NB4 (cell line): ENCODE data around the gene MYCBPAP.

Experiments
- MYC ChIP-seq: IDR thresholded peaks from 2 replicates; pipeline ENCODE4 v1.6.1; 2011; ENCODE audit warnings: low read depth, low read length
- POLR2A ChIP-seq: IDR thresholded peaks from 2 replicates; pipeline ENCODE4 v1.6.1; 2011; ENCODE audit warnings: mild to moderate bottlenecking; ENCODE audit not compliant: insufficient read length; ENCODE audit errors: extremely low read depth
- TF ChIP-seq, protein P1 (sequence below): IDR thresholded peaks from one replicate; pipeline ENCODE4 v1.5.1; 2012; ENCODE audit warnings: low read depth, low read length

DNA sequence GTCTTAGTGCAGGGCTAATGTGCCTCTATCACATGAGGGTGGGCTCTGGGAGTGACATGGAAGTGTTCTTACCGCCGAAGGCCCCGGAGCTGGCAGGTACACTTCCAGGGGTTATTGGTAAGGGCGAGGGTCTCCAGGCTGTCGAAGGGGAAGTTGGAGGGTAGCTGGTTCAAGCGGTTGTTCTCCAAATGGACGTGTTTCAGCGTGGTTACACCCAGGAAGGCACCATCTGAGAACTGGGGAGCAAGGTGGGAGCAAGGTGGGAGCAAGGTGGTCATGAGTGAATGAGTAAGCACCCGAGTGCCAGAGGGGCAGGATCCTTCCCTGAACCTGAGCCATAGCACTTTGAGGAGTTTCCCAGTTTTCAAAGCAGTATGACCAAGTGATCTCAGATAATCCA is 42.6 kb upstream of the MYCBPAP start:
- TF ChIP-seq, protein P1, sequence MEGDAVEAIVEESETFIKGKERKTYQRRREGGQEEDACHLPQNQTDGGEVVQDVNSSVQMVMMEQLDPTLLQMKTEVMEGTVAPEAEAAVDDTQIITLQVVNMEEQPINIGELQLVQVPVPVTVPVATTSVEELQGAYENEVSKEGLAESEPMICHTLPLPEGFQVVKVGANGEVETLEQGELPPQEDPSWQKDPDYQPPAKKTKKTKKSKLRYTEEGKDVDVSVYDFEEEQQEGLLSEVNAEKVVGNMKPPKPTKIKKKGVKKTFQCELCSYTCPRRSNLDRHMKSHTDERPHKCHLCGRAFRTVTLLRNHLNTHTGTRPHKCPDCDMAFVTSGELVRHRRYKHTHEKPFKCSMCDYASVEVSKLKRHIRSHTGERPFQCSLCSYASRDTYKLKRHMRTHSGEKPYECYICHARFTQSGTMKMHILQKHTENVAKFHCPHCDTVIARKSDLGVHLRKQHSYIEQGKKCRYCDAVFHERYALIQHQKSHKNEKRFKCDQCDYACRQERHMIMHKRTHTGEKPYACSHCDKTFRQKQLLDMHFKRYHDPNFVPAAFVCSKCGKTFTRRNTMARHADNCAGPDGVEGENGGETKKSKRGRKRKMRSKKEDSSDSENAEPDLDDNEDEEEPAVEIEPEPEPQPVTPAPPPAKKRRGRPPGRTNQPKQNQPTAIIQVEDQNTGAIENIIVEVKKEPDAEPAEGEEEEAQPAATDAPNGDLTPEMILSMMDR = no peak
- TF ChIP-seq POLR2A (no peak), MYC (no peak)
